GM19023 (cell line): Measurements from ENCODE around the gene SPTBN4.
"Not testable (repeated sequence)": the region's sequence is repeated elsewhere in the genome, so short reads cannot be mapped to it uniquely, and the experiment has no call there.

ENCODE experiments used
- ATAC-seq: cut with Tn5 transposase; IDR thresholded peaks from one replicate; pipeline ENCODE4 v1.9.1; 2021; ENCODE audit warnings: mild to moderate bottlenecking, moderate library complexity; ENCODE audit not compliant: unreplicated experiment

Gene SPTBN4

DNA sequence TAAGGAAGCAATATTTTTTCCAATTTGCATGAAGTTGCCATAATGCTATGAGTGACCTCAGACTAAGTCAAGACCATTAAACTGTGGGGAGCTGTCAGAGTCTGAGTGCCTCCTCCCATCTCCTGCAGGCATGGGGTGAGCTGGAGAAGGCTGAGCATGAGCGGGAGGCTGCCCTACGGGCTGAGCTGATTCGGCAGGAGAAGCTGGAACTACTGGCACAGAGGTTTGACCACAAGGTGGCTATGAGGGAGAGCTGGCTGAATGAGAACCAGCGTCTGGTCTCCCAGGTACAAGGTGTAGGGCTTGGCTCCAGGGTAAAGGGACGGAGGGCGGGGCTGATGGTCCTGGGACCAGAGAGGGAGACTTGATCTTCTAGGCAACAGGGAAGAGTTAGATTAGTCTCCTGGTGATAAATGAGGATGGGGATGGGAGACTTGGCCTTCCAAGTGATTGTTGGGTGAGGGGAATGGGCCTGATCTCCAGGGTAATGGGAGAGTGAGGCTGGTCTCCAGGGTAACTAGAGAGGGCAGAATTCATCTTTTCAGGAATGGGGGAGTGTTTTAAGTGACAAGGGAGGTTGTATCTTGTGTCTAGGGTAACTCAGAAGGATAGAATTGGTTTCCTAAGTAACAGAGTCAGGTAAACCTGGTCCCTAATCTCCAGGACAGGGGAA is 36.0 kb downstream of the SPTBN4 start:
- ATAC-seq = no peak

DNA sequence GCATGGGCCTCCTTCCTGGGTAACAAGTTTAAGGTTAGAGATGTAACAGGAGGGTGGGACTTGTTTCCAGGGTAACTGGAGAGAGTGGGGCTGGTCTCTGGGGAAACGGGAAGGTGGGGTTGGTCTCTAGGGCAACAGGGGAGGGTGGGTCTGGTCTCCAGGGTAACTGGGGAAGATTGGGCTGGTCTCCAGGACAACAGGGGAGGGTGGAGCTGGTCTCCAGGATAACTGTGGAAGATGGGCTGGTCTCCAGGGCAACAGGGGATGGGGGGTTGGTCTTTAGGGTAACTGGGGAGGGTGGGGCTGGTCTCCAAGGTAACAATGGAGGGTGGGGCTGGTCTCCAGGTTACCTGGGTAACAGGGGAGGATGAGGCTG is 36.5 kb downstream of the SPTBN4 start:
- no peak for ATAC-seq

DNA sequence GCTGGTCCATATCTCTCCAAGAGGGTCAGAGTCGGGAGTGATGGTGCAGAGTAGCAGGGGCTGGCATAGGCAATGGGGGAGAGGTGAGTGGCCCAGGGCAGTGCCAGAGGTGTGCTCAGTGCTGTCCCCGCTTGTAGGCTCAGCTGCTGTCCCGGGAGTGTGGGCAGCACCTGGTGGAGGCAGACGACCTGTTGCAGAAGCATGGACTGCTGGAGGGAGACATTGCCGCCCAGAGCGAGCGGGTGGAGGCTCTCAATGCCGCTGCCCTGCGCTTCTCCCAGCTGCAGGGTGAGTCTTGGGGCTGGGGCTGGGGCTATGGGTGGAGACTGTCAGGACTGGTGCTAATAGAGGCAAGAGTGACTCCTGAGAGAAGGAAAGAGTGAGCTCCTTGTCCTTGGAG is 39.3 kb downstream of the SPTBN4 start:
- no peak for ATAC-seq

DNA sequence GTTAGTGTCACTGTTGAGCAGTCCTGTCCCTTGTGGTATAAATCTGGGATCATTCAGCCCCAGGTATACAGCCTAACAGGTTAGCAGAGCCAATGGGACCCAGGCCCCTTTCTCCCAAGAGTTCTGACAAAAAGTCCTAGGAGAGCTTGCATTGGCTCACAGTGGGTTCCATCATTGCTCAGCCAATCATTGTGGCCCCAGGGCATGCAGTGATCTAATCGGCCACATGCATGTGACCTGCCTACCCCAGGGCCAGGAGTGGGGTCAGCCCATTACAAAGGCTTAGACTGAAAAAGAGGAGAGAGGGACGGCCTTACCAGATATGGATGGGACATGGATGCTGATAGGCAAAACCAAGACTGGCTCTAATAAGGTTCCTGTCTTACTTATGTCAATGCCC is 41.1 kb downstream of the SPTBN4 start:
- ATAC-seq = no peak

DNA sequence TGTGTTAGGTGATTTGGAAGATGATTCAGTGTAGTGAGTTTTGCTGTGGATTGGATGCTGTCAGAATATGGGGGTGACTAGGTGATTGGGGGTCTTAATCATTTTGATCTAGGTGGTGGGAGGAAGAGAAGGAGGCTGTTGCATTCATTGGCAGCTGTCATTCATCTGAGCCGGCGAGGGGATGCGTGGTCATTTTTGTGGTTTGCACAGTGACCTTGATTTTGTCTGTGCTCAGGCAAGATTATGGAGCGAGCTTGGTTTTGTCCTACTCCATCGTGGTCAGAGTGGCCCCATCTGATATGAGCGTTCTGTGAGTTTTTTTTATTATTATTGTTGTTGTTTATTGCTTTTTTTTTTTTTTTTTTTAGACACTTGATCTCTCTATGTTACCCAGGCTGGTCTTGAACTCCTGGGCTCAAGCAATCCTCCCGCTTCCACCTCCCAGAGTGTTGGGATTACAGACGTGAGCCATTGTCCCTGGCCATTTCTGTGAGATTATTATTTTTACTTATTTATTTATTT is 42.0 kb downstream of the SPTBN4 start:
- no peak for ATAC-seq

DNA sequence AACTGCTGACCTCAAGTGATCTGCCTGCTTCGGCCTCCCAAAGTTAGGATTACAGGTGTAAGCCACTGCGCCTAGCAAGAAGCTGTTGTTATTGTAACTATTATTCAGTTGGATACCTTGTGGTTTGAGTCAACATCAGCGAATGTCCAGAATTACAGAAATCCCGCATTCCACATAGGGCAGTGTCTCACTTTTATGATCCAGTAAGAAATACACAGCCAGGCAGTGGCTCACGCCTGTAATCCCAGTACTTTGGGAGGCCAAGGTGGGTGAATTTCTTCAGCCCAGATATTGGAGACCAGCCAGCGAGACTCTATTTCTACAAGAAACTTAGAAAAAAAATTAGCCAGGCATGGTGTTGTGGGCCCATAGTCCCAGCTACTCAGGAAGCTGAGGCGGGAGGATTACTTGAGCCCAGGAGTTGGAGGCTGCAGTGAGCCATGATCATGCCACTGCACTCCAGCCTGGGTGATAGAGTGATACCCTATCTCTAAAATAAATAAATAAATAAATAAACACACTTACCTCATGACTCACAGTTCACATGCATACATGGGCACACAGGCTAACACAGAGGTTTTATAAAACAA is 43.8 kb downstream of the SPTBN4 start:
- ATAC-seq = no peak

DNA sequence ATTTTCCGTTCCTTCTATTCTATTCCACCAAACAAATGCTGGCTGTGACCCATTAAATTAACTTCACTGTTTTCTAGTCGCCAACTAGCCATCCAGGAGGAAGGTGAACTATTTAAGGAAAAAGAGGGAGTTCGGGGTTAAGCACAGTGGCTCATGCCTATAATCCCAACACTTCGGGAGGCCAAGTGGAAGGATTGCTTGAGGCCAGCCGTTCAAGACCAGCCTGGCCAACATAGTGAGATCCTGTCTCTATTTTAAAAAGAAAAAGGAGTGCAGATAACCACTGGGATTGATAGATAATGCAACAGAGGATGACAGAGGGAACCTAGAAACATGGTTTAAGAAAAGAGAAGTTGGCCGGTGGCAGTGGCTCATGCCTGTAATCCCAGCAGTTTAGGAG is 44.7 kb downstream of the SPTBN4 start:
- no peak for ATAC-seq

DNA sequence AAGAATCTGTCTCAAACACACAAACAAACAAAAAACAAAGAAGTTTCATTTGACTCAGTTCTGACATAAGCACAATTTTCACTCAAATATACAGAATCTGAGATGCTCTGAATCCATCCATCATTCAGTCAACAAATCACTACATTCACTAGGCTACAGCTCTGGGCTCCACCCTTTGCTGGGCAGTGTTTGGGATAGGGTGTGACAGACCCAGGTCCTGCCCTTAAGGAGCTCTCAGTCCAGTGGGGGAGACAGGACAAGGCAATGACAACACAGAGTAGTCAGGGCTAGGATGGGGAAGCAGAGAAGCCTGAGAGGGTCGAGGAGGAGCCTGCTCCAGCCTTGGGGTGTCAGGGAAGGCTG is 45.3 kb downstream of the SPTBN4 start:
- no peak for ATAC-seq

DNA sequence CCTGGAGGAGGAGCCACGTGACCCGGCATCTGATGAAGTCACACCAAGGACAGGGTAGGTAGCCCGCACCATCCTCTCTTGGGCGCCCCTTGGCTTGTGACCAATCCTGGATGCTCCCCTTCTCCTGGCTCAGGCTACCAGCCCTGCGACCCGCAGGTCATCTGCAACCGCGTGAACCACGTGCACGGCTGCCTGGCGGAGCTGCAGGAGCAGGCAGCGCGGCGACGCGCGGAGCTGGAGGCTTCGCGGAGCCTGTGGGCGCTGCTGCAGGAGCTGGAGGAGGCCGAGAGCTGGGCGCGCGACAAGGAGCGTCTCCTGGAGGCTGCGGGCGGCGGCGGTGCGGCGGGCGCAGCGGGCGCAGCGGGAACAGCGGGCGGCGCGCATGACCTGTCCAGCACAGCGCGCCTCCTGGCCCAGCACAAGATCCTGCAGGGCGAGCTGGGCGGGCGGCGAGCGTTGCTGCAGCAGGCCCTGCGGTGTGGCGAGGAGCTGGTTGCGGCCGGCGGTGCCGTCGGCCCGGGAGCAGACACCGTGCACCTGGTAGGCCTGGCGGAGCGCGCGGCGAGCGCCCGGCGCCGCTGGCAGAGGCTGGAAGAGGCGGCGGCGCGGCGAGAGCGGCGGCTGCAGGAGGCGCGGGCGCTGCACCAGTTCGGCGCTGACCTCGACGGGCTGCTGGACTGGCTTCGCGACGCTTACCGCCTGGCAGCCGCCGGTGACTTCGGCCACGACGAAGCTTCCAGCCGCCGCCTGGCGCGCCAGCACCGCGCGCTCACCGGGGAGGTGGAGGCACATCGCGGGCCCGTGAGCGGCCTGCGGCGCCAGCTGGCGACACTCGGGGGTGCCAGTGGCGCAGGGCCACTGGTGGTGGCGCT is 45.9 kb downstream of the SPTBN4 start:
- ATAC-seq = no peak

DNA sequence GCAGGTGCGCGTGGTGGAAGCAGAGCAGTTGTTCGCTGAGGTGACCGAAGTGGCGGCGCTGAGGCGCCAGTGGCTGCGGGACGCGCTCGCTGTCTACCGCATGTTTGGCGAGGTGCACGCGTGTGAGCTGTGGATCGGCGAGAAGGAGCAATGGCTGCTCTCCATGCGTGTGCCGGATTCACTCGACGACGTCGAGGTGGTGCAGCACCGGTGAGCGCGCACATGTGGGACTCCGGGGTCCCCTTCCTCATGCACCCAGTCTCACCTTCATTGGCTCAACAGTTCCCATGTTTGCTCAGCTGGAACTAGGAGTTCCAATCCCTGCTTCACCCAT is 46.5 kb downstream of the SPTBN4 start:
- no peak for ATAC-seq

DNA sequence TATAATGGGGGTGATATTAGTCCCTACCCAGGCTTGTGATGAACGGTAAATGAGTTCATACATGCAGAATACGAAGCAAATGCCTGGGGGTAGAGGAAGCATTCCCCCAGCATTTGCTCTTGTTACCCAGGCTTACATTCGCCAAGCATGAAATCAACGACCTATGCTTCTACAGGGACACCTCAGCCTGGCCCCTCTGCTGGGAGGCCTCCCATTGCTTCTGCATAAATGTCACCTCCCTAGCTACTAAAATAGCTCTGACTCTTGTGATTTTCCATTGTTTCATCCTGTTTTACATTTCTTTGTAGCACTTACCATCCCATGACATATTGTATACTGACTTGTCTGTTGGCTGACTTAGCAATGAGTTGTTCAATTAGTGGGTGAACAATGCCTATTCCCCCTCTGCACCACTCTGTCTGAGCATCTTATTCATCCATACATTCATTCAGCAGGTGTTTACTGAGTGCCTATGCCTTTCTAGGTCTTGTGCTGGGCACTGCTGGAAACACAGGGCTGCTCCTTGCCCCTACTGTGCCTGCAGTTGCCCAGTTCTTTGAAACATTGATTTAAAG is 47.0 kb downstream of the SPTBN4 start:
- no peak for ATAC-seq

DNA sequence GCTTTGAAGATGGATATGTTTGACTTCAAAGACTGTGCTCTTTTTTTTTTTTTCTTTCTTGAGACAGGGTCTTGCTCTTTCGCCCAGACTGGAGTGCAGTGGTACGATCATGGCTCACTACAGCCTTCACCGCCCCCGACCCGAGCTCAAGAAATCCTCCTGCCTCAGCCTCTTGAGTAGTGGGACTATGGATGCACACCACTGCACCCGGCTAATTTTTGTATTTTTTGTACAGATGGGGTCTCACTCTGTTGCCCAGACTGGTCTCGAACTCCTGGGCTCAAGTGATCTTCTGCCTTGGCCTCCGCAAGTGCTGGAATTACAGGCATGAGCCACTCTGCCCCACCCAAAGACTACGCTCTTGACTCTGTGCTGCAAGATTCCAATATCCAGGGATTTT is 50.4 kb downstream of the SPTBN4 start:
- no peak for ATAC-seq

DNA sequence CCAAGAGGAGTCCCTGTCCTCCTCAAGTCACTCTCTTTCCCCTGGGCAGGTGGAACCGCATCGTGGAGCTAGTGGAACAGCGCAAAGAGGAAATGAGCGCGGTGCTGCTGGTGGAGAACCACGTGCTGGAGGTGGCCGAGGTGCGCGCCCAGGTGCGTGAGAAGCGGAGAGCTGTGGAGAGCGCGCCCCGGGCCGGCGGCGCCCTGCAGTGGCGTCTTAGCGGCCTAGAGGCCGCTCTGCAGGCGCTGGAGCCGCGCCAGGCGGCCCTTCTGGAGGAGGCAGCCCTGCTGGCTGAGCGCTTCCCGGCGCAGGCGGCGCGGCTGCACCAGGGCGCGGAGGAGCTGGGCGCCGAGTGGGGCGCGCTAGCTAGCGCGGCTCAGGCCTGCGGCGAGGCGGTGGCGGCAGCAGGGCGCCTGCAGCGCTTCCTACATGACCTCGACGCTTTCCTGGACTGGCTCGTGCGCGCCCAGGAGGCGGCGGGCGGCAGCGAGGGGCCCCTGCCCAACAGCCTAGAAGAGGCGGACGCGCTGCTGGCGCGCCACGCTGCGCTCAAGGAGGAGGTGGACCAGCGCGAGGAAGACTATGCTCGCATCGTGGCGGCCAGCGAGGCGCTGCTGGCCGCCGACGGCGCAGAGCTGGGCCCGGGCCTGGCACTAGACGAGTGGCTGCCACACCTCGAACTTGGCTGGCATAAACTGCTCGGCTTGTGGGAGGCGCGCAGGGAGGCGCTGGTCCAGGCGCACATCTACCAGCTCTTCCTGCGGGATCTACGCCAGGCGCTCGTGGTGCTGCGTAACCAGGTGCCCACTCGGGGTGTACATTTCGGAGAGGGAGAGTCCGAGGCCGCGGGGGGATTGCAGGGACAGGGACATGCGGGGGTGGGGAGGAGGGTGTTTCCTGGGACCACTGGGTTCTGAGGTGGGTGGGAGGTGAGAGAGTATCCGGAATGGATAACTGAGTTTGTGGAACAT is 52.8 kb downstream of the SPTBN4 start:
- ATAC-seq = no peak

DNA sequence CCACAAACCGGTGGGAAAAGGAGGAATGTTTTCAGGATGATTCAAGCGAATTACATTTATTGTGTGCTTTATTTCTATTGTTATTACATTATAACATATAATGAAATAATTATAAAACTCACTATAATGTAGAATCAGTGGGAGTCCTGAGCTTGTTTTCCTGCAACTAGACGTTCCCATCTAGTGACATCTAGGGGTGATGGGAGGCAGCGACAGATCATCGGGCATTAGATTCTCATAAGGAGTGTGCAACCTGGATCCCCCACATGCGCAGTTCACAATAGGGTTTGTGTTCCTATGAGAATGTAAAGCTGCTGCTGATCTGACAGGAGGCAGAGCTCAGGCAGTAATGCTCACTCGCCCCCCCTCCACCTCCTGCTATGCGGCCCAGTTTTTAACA is 54.5 kb downstream of the SPTBN4 start:
- no peak for ATAC-seq

DNA sequence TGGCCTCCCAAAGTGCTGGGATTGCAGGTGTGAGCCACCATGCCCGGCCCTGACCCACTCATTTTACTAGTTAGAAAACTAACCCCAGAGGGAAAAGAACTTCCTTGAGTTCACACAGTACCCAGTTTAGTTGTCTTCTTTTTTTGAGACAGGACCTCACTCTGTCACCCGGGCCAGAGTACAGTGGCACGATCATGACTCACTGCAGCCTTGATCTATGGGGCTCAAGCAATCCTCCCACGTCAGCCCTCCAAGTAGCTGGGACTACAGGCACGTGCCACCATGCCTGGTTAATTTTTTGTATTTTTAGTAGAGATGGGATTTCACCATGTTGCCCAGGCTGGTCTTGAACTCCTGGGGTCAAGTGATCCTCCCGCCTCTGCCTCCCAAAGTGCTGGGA is 55.1 kb downstream of the SPTBN4 start:
- ATAC-seq = not testable (repeated sequence)

DNA sequence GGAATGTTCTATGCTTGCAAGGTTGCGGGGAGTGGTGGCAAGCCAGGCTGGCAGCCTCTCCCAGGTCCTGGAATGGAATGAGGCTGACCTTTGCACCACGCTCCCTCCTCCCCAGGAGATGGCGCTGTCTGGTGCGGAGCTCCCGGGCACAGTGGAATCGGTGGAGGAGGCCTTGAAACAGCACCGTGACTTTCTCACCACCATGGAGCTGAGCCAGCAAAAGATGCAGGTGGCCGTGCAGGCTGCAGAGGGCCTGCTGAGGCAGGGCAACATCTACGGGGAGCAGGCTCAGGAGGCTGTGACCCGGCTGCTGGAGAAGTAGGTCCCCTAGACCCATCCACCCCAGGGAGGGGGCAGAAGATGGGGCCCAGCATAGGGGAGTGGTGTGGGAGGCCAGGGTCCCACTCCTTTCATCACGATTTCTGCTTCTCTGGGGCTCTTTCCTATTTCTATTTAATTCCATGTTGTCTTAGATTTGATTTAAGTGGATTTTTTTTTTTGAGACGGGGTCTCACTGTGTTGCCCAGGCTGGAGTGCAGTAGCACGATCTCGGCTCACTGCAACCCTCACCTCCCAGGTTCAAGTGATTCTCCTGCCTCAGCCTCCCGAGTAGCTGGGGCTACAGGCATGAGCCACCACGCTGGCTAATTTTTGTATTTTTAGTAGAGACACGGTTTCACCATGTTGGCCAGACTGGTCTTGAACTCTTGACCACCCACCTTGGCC is 56.7 kb downstream of the SPTBN4 start:
- no peak for ATAC-seq

DNA sequence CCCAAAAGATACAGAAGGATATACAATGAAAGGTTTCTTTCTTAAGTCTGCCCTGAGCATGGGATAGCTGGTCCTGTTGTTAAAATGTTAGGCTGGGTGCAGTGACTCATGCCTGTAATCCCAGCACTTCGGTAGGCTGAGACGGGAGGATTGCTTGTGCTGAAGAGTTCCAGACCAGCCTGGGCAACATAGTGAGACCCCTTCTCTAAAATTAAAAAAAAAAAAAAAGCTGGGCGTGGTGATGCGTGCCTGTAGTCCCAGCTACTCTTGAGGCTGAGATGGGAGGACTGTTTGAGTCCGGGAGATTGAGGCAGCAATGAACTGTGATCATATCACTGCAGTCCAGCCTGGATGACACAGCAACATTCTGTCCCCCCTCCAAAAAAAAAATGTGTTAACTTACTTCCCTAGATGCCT is 57.3 kb downstream of the SPTBN4 start:
- no peak for ATAC-seq

DNA sequence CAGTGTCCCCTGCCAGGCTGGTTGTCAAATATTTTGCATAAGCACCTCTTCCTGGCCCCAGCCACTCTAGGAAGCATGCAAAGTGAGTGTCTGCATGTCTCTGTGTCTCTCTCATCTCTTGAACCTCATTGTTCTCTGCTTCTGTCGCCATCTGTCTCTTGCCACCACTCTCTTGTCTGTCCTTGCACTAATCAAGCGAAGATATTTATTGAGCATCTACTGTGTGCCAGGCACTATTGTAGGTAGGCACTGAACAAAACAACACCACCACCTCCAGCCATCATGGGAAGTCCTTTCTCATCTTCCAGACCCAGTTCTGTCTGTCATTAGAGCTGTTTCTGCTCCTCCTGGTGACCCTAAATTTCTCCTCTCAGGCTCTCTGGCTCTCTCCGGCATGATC is 57.9 kb downstream of the SPTBN4 start:
- no peak for ATAC-seq

DNA sequence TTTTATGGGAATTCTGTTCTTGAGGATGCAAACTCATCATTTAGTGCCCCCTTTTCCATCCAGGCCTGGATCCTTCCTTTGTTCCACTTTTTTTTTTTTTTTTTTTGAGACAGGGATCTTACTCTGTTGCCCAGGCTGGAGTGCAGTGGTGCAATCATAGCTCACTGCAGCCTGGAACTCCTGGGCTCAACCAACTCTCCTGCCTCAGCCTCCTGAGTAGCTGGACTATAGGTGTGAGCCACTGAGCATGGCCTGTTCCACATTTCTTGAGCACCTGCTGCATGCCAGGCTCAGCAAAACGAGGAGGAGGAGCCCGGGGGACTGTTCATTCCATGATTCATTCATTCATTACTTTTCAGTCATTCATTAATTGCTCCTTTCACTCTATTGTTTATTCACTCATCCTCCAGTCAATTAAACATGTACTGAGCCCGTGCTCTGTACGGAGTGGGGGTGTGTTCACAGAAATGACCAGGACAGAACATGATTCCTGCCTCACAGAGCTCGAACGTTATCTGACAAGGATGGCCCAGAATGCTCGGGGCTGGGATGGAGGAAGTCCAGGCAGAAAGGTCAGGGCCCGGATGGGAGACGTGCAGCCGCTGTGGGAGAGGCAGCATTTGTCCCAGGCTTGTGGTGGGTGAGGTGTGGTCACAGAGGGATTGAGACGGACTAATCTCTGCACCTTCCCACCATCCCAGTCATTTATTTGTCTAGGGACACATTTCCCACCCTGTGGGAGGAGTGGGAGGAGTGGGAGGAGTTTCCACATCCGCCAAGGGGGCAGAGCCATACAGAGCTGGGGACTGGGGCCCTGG is 58.6 kb downstream of the SPTBN4 start:
- no peak for ATAC-seq
